Ishikawa (cell line): ENCODE results near the gene PID1.

Source experiments
- CEBPB ChIP-seq: IDR thresholded peaks from 2 replicates; pipeline ENCODE4 v1.6.1; 2012
- CREB1 ChIP-seq: IDR thresholded peaks from 2 replicates; pipeline ENCODE4 v1.6.1; 2012; ENCODE audit warnings: low read depth
- EGR1 ChIP-seq: IDR thresholded peaks from 2 replicates; pipeline ENCODE4 v1.6.1; 2012
- EP300 ChIP-seq: IDR thresholded peaks from 2 replicates; pipeline ENCODE4 v1.6.1; 2012; ENCODE audit warnings: borderline replicate concordance
- FOXM1 ChIP-seq: IDR thresholded peaks from 2 replicates; pipeline ENCODE4 v1.6.1; 2012; ENCODE audit warnings: low read depth, borderline replicate concordance
- NFIC ChIP-seq: IDR thresholded peaks from 2 replicates; pipeline ENCODE4 v1.6.1; 2012
- RAD21 ChIP-seq: IDR thresholded peaks from 2 replicates; pipeline ENCODE4 v1.6.1; 2012; ENCODE audit warnings: low read depth
- REST ChIP-seq: IDR thresholded peaks from 2 replicates; pipeline ENCODE4 v1.6.1; 2012; ENCODE audit warnings: low read depth, mild to moderate bottlenecking
- TAF1 ChIP-seq: IDR thresholded peaks from 2 replicates; pipeline ENCODE4 v1.6.1; 2012; ENCODE audit warnings: low read depth, mild to moderate bottlenecking
- TEAD4 ChIP-seq: IDR thresholded peaks from 2 replicates; pipeline ENCODE4 v1.6.1; 2012
- YY1 ChIP-seq: IDR thresholded peaks from 2 replicates; pipeline ENCODE4 v1.6.1; 2012; ENCODE audit warnings: low read depth
- ZBTB7A ChIP-seq: IDR thresholded peaks from 2 replicates; pipeline ENCODE4 v1.6.1; 2012; ENCODE audit warnings: low read depth
- TF ChIP-seq, protein P1 (sequence below): IDR thresholded peaks from 2 replicates; pipeline ENCODE4 v1.6.1; 2012
- TF ChIP-seq, protein P2 (sequence below): IDR thresholded peaks from 2 replicates; pipeline ENCODE4 v1.6.1; 2012

DNA sequence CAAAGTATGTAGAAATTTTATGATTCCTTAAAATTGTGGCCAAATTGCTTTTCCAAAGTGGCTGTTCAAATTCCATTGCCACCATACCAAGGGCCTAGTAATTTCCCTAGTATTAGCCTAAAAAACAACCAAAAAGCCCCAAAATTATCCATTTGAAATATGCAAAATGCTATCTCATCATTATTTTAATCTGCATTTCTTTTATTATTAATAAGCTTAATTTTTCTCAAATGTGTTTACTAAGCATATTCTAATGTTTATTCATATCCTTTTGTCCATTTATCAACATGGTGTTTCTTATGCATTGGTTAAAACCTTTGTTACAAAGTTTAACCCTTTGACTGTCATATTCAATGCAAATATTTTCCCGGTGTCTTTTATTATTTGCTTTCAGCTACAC lies 48.0 kb downstream of the PID1 start:
- no peak for TF ChIP-seq CREB1
- no peak for TF ChIP-seq TAF1
- TF ChIP-seq, protein P1, sequence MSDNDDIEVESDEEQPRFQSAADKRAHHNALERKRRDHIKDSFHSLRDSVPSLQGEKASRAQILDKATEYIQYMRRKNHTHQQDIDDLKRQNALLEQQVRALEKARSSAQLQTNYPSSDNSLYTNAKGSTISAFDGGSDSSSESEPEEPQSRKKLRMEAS, result no peak
- no peak for TF ChIP-seq YY1
- TF ChIP-seq ZBTB7A, result no peak
- TF ChIP-seq RAD21, result no peak
- TF ChIP-seq EGR1, result no peak
- TF ChIP-seq FOXM1, result no peak
- no peak for TF ChIP-seq EP300
- no peak for TF ChIP-seq REST
- TF ChIP-seq, protein P2, sequence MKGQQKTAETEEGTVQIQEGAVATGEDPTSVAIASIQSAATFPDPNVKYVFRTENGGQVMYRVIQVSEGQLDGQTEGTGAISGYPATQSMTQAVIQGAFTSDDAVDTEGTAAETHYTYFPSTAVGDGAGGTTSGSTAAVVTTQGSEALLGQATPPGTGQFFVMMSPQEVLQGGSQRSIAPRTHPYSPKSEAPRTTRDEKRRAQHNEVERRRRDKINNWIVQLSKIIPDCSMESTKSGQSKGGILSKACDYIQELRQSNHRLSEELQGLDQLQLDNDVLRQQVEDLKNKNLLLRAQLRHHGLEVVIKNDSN, result no peak
- TF ChIP-seq NFIC, result no peak
- TF ChIP-seq CEBPB, result no peak
- no peak for TF ChIP-seq TEAD4
